OCI-LY7 (cell line): Measurements from ENCODE around the gene SAP25. TPM values are rescaled to one million over a fixed set of nuclear protein-coding genes. Genes with fewer than 3 reads are reported as not detected.
A peak's percentile ranks its signal among the peaks of the same experiment; 100 is the strongest.

ENCODE experiments used
- BruUV-seq: library from RNA; stranded (reverse); fragments of 400-500 nt; replicated peaks from 2 replicates; lab custom pipeline; 2021; lab: Mats Ljungman, UMichigan
- CTCF ChIA-PET: fragments of 300-600 bp; sonication (Branson Sonifier 250); formaldehyde crosslinking; loops from one replicate; lab custom pipeline; 2022; ENCODE audit warnings: antibody characterized with exemption; ENCODE audit not compliant: unreplicated experiment; lab: Charles Lee
- POLR2A ChIA-PET: fragments of 300-600 bp; sonication (Branson Sonifier 250); formaldehyde crosslinking; loops from one replicate; lab custom pipeline; 2022; ENCODE audit warnings: antibody characterized with exemption; lab: Charles Lee
- DNase-seq: peaks from one replicate; pipeline ENCODE4 v3.0.0-alpha.2; 2015; ENCODE audit warnings: low spot score
- H2AFZ ChIP-seq: fragments of 200-600 bp; sonication (generic), shearing (Covaris generic); 2 replicates; pipeline ENCODE4 v1.6.1; 2014; ENCODE audit warnings: mild to moderate bottlenecking, antibody characterized with exemption, low read length, moderate library complexity
- H3K27ac ChIP-seq: fragments of 200-600 bp; sonication (generic); 2 replicates; pipeline ENCODE4 v1.5.1; 2014; ENCODE audit warnings: mixed run types, low read depth, mild to moderate bottlenecking, moderate library complexity, low read length, inconsistent platforms; ENCODE audit not compliant: poor library complexity, severe bottlenecking
- H3K36me3 ChIP-seq: fragments of 200-600 bp; sonication (generic); 2 replicates; pipeline ENCODE4 v1.6.1; 2014; ENCODE audit warnings: mild to moderate bottlenecking, antibody characterized with exemption, low read length, moderate library complexity, mixed read lengths; ENCODE audit not compliant: insufficient read depth
- H3K4me1 ChIP-seq: fragments of 200-600 bp; sonication (generic); 2 replicates; pipeline ENCODE4 v1.5.1; 2014; ENCODE audit warnings: mild to moderate bottlenecking, low read length; ENCODE audit not compliant: insufficient read depth, poor library complexity, severe bottlenecking
- H3K4me2 ChIP-seq: fragments of 200-600 bp; sonication (generic); 2 replicates; pipeline ENCODE4 v1.6.1; 2014; ENCODE audit warnings: mild to moderate bottlenecking, low read length
- H3K4me3 ChIP-seq: fragments of 200-600 bp; sonication (generic); 2 replicates; pipeline ENCODE4 v1.5.1; 2014; ENCODE audit warnings: mild to moderate bottlenecking, low read depth, low read length; ENCODE audit not compliant: poor library complexity, severe bottlenecking
- H3K79me2 ChIP-seq: fragments of 200-600 bp; sonication (generic); 2 replicates; pipeline ENCODE4 v1.6.1; 2016; ENCODE audit warnings: low read depth, mild to moderate bottlenecking, low read length, moderate library complexity, mixed read lengths; ENCODE audit not compliant: insufficient read depth
- H3K9me2 ChIP-seq: fragments of 200-600 bp; sonication (generic); 2 replicates; pipeline ENCODE4 v1.6.1; 2016; ENCODE audit warnings: mild to moderate bottlenecking, low read length, mixed read lengths; ENCODE audit not compliant: insufficient read depth
- H3K9me3 ChIP-seq: fragments of 200-600 bp; sonication (generic); 2 replicates; pipeline ENCODE4 v1.6.1; 2014; ENCODE audit warnings: mild to moderate bottlenecking, mixed run types, low read length, mixed read lengths
- H4K20me1 ChIP-seq: fragments of 200-600 bp; sonication (generic); 2 replicates; pipeline ENCODE4 v1.6.1; 2014; ENCODE audit warnings: mild to moderate bottlenecking, antibody characterized with exemption, low read length, moderate library complexity, mixed read lengths; ENCODE audit not compliant: insufficient read depth
- EZH2phosphoT487 ChIP-seq: fragments of 200-600 bp; sonication (generic); IDR thresholded peaks from 2 replicates; pipeline ENCODE4 v1.6.1; 2018; ENCODE audit warnings: low read depth, borderline replicate concordance, mild to moderate bottlenecking, mixed run types, antibody characterized with exemption, low read length, moderate library complexity, mixed read lengths
- intact Hi-C: fragments of 100-400 bp; cut with micrococcal nuclease; formaldehyde crosslinking; loops from one replicate; pipeline ENCODE4 v1.10.0; 2022; ENCODE audit not compliant: unreplicated experiment
- total RNA-seq, 2 experiments: library from RNA; depleted of rRNA in 1 of 2; stranded (reverse); fragments of >200 nt in 1 of 2; shearing (Covaris generic) in 1 of 2; gene quantifications; 2 replicates each; pipeline ENCODE4 v1.2.3, GENCODE V29; 2014 to 2022
- TF ChIP-seq, protein P1 (sequence below): fragments of 200-600 bp; sonication (generic); conservative IDR thresholded peaks from 2 replicates; pipeline ENCODE4 v1.5.1; 2014; ENCODE audit warnings: mild to moderate bottlenecking, antibody characterized with exemption, low read length, moderate library complexity, mixed read lengths

SAP25 gene
- total RNA-seq, 2 experiments from 2014 or later: 1.5 to 12.7 TPM

GRCh38 chr7:100586266-100587025 lies 12.7 kb upstream of the SAP25 start, which contains the start of gene FBXO24:
FBXO24 (plus strand) TSS chr7:100586328; CDS start chr7:100586626, 298 bp downstream.
- peak within 1 kb of the TSS; percentile 91 for H3K4me3 ChIP-seq
- BruUV-seq: no TSS peak
- H3K9me3 ChIP-seq: no peaks in the 10 kb centered on the region
- DNase-seq: peak; percentile 100
- H3K79me2 ChIP-seq: peaks cover 18% of the 10 kb centered on the region; the same call in 1 of the 2 replicates
- intact Hi-C loops: no loop called here
- H4K20me1 ChIP-seq: no peaks in the 10 kb centered on the region
- no peak for TF ChIP-seq EZH2phosphoT487
- TF ChIP-seq, protein P1, sequence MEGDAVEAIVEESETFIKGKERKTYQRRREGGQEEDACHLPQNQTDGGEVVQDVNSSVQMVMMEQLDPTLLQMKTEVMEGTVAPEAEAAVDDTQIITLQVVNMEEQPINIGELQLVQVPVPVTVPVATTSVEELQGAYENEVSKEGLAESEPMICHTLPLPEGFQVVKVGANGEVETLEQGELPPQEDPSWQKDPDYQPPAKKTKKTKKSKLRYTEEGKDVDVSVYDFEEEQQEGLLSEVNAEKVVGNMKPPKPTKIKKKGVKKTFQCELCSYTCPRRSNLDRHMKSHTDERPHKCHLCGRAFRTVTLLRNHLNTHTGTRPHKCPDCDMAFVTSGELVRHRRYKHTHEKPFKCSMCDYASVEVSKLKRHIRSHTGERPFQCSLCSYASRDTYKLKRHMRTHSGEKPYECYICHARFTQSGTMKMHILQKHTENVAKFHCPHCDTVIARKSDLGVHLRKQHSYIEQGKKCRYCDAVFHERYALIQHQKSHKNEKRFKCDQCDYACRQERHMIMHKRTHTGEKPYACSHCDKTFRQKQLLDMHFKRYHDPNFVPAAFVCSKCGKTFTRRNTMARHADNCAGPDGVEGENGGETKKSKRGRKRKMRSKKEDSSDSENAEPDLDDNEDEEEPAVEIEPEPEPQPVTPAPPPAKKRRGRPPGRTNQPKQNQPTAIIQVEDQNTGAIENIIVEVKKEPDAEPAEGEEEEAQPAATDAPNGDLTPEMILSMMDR: no peak
- peak within 1 kb of the TSS; percentile 92 for H3K27ac ChIP-seq
- peak within 1 kb of the TSS; percentile 60 for H2AFZ ChIP-seq
- POLR2A ChIA-PET: interaction anchor here (0.5 to 3.1 kb wide), 19 partner anchors 9 to 285 kb away, joined by 3 to 13 read pairs (median 3); partner anchors contain the start of genes MOSPD3, POP7 and TSC22D4
- CTCF ChIA-PET: interaction anchor here (0.5 to 1.3 kb wide), 5 partner anchors 16 to 150 kb away, joined by 3 to 4 read pairs (median 3); partner anchors contain the start of genes MOSPD3 and PCOLCE
- H3K36me3 ChIP-seq: peaks cover 15% of the 10 kb centered on the region
- peak within 1 kb of the TSS; percentile 98 for H3K4me2 ChIP-seq
- peaks cover 29% of the 10 kb centered on the region for H3K4me1 ChIP-seq
- H3K9me2 ChIP-seq: no peaks in the 10 kb centered on the region

DNA sequence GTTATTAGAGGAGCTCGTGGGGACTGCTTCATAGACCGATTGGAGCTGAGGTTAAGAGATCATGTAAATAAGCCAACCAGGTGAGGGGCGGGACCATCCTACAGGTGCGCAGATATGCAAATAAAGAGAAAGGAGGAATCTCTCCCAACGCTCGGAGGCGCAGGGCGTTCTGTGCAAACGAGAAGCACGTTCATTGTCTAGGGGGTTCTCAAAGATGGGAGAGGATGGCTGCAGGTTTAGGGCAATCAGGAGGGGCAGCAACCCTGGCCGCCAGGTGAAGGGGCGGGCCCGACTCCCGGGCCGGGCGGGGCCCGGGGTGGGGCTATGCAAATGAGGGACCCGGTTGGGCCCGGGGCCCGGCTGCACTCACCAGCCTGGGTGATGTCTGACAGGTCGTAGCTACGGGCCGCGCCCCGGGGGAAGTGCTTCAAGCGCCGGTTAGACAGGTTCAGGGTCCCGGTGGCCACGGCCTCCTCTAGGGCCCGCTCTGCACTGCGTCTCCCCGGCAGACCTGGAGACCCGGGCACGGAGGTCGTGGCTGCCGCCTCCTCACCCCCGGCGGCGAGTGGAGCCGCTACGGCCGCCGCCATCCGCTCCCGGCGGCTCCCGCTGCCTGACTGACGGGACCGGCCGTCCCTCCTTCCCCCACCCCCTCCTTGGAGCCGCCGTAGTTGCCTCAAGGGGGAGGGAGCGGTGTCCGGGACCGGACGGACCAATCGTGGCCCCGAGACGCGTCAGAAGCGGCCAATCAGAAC lies 12.0 kb upstream of the SAP25 start, which contains the start of gene LRCH4:
TSS of gene LRCH4 (minus strand) at position 619 of the 755 bp plus-strand sequence. CDS start at position 590, 29 bp downstream.
- Histone ChIP-seq H3K4me2 (peak within 1 kb of the TSS; percentile 98), H3K79me2 (peaks cover 18% of the 10 kb centered on the region; the same call in 1 of the 2 replicates), H3K4me3 (peak within 1 kb of the TSS; percentile 91), H3K9me2 (no peaks in the 10 kb centered on the region), H3K36me3 (peaks cover 22% of the 10 kb centered on the region), H3K4me1 (peaks cover 29% of the 10 kb centered on the region), H3K27ac (peak within 1 kb of the TSS; percentile 92), H2AFZ (peak within 1 kb of the TSS; percentile 60), H4K20me1 (no peaks in the 10 kb centered on the region), H3K9me3 (no peaks in the 10 kb centered on the region)
- TF ChIP-seq, protein P1: no peak
- no peak for TF ChIP-seq EZH2phosphoT487
- CTCF ChIA-PET: interaction anchor here (1.0 to 1.6 kb wide), 3 partner anchors 18 to 135 kb away, joined by 4 to 12 read pairs (median 4); no protein-coding TSS in a partner anchor
- POLR2A ChIA-PET: interaction anchor here (0.6 to 3.1 kb wide), 21 partner anchors 10 to 305 kb away, joined by 3 to 13 read pairs (median 3); partner anchors contain the start of genes MOSPD3, POP7 and TSC22D4
- peak; percentile 63 for DNase-seq
- intact Hi-C loops: no loop called here
- no TSS peak for BruUV-seq
